OCI-LY1 (cell line): ENCODE measurements around the gene S100A14.

ENCODE experiments used
- CTCF ChIP-seq: fragments of 200-600 bp; sonication (generic), shearing (Covaris generic); IDR thresholded peaks from 2 replicates; pipeline ENCODE4 v1.5.1; 2017; ENCODE audit warnings: mild to moderate bottlenecking, antibody characterized with exemption, low read length, moderate library complexity, mixed read lengths
- EZH2 ChIP-seq: fragments of 200-600 bp; sonication (generic), shearing (Covaris generic); IDR thresholded peaks from 2 replicates; pipeline ENCODE4 v1.8.0; 2017; ENCODE audit warnings: borderline replicate concordance, mixed run types, mild to moderate bottlenecking, antibody characterized with exemption, low read length, moderate library complexity, mixed read lengths

DNA sequence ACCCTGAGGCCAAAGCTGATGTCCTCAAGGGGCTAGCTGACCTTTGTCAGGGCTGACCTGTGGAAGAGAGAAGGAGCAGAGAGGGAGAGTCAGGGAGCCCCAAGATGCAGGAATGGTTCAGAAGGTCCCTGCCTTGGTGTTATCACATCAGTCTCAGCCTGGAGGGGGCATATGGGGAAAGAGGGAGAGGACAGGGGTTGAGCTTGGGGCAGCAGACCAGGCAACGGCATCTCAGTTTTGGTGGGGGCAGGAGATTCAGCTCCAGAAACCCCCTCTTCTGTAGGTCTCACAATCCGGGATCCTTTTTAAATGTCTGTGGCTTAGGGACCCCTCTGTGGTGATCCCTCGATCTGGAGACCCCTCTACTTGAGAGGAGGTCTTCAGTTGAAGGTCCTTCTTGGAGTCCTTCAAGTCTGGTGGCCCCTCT is 10.4 kb upstream of the S100A14 start:
- no peak for TF ChIP-seq CTCF
- no peak for TF ChIP-seq EZH2
